H1 (cell line): ENCODE results near the gene NKD2. TPM values are rescaled to one million over a fixed set of nuclear protein-coding genes. Genes with fewer than 3 reads are reported as not detected.

ENCODE experiments used
- CBX5 ChIP-seq: fragments of 300-800, 300-1000 bp; sonication (generic); IDR thresholded peaks from 2 replicates; pipeline ENCODE4 v1.7.1; 2016; ENCODE audit warnings: antibody characterized with exemption, low read length, low read depth
- CEBPB ChIP-seq: IDR thresholded peaks from 2 replicates; pipeline ENCODE4 v1.6.1; 2012; ENCODE audit warnings: low read depth, low read length
- CHD2 ChIP-seq: IDR thresholded peaks from 2 replicates; pipeline ENCODE4 v1.6.1; 2012; ENCODE audit warnings: low read length, improper control_type of control experiment
- CHD7 ChIP-seq: fragments of 300-600 bp; sonication (generic); IDR thresholded peaks from 2 replicates; pipeline ENCODE4 v1.7.1; 2012; ENCODE audit warnings: low read length, moderate library complexity, mild to moderate bottlenecking, inconsistent platforms; ENCODE audit not compliant: insufficient replicate concordance
- CTCF ChIP-seq, 3 experiments: IDR thresholded peaks; 1 replicate in 2 of 3; 2 replicates in 1 of 3; pipeline versions ENCODE4 v1.5.1 to v1.6.1; 2011; ENCODE audit warnings: low read length in 3 of 3, mild to moderate bottlenecking in 3 of 3, inconsistent platforms in 2 of 3, low read depth in 1 of 3, moderate library complexity in 1 of 3; ENCODE audit not compliant: insufficient read depth in 1 of 3; ENCODE audit errors: control extremely low read depth in 1 of 3
- KDM4A ChIP-seq: IDR thresholded peaks from one replicate; pipeline ENCODE4 v1.7.1; 2012; ENCODE audit warnings: low read depth, mild to moderate bottlenecking, moderate library complexity, low read length, inconsistent platforms; ENCODE audit not compliant: severe bottlenecking
- POLR2A ChIP-seq, 2 experiments: IDR thresholded peaks; 1 replicate in 1 of 2; 2 replicates in 1 of 2; pipeline ENCODE4 v1.6.1; 2011; ENCODE audit warnings: low read depth in 2 of 2, low read length in 2 of 2, mild to moderate bottlenecking in 2 of 2; ENCODE audit errors: control extremely low read depth in 1 of 2
- RBBP5 ChIP-seq: IDR thresholded peaks from 2 replicates; pipeline ENCODE4 v1.7.1; 2012; ENCODE audit warnings: low read depth, mild to moderate bottlenecking, inconsistent platforms, low read length, moderate library complexity, borderline replicate concordance
- SIN3A ChIP-seq, 2 experiments: IDR thresholded peaks in 1 of 2; conservative IDR thresholded peaks in 1 of 2; 2 replicates each; pipeline ENCODE4 v1.6.1; 2011 to 2012; ENCODE audit warnings: low read length in 2 of 2, improper control_type of control experiment in 1 of 2, low read depth in 1 of 2, mild to moderate bottlenecking in 1 of 2
- polyA plus RNA-seq, 7 experiments: library from polyadenylated mRNA; depleted of rRNA in 3 of 7; stranded (reverse) in 5 of 7; unstranded in 2 of 7; fragments of >200 nt in 5 of 7; fragments of 200-250 nt in 2 of 7; gene quantifications; 1 replicate in 5 of 7; 2 replicates in 1 of 7; 4 replicates in 1 of 7; pipeline versions ENCODE4 v1.2.1 to v1.2.3, GENCODE V29; 2011 to 2013; ENCODE audit warnings: missing spikeins in 2 of 7, mixed read lengths in 2 of 7
- total RNA-seq: library from RNA; stranded (reverse); fragmentation: NEBNext Ultra II Directional; extraction: Animal tissue kit (Norgen Biotek cat#: 25700); gene quantifications from 2 replicates; pipeline ENCODE4 v1.2.1, GENCODE V29; 2021

Gene NKD2
- total and polyA plus RNA-seq, 2 of the 8 experiments (the other 6 are each of a cell fraction or from before 2014, with no cell fraction given), result 5.5 to 7.9 TPM

GRCh38 chr5:1020452-1020961, 11.9 kb downstream of the NKD2 start (continued):
- TF ChIP-seq CHD7 (no peak), RBBP5 (no peak), SIN3A (conservative IDR thresholded peaks at IDR 0.05 in 1 of 2, IDR thresholded peaks at IDR 0.05 in 1 of 2; ENCODE audit: low read depth in 1 of 2, low read length in 2 of 2) (no peak), CEBPB (no peak), CHD2 (no peak), POLR2A (IDR thresholded peaks at IDR 0.05; ENCODE audit: control extremely low read depth in 1 of 2, low read depth in 2 of 2, low read length in 2 of 2) (no peak), CTCF (IDR thresholded peaks at IDR 0.05; ENCODE audit: control extremely low read depth in 1 of 3, insufficient read depth in 1 of 3, low read depth in 1 of 3, low read length in 3 of 3) (no peak), KDM4A (no peak), CBX5 (no peak)
